Right atrium auricular region (tissue), 2 donors: ENCODE data around the gene POLR2E. TPM values are rescaled to one million over a fixed set of nuclear protein-coding genes. Genes with fewer than 3 reads are reported as not detected.

Experiments
- DNase-seq: peaks from one replicate; pipeline ENCODE4 v3.0.0-alpha.2; 2019; ENCODE audit warnings: low spot score
- H3K27ac ChIP-seq, 2 donors: fragments of 200-600 bp; sonication (generic); 1 replicate in 1 of 2; 2 replicates in 1 of 2; pipeline ENCODE4 v1.5.1; 2016 to 2019
- H3K27me3 ChIP-seq, 2 donors: fragments of 200-600 bp; sonication (generic); one replicate each; pipeline versions ENCODE4 v1.5.1 to v1.6.0; 2017 to 2019
- H3K36me3 ChIP-seq: fragments of 200-600 bp; sonication (generic); one replicate; pipeline ENCODE4 v1.5.1; 2016
- H3K4me1 ChIP-seq, 2 donors: fragments of 200-600 bp; sonication (generic); one replicate each; pipeline versions ENCODE4 v1.5.1 to v1.6.0; 2017 to 2019
- H3K4me3 ChIP-seq, 2 donors: fragments of 200-600 bp; sonication (generic); 1 replicate in 1 of 2; 2 replicates in 1 of 2; pipeline ENCODE4 v1.5.1; 2017 to 2019; ENCODE audit warnings: mild to moderate bottlenecking in 1 of 2, moderate library complexity in 1 of 2
- H3K9me3 ChIP-seq, 2 donors: fragments of 200-600 bp; sonication (generic); one replicate each; pipeline ENCODE4 v1.5.1; 2019
- CTCF ChIP-seq, 2 donors: fragments of 200-600 bp; sonication (generic); IDR thresholded peaks; one replicate each; pipeline ENCODE4 v1.5.1; 2019; ENCODE audit warnings: antibody characterized with exemption in 2 of 2
- total RNA-seq, 2 donors: library from RNA; depleted of rRNA; stranded (reverse); fragments of >200 nt; gene quantifications; one replicate each; pipeline ENCODE4 v1.1.0, GENCODE V29; 2016

POLR2E gene
- total RNA-seq, 2 donors from 2014 or later: 149 to 252 TPM

GRCh38 chr19:1089891-1090290 lies 5.3 kb downstream of the POLR2E start:
- Histone ChIP-seq H3K9me3 (no peaks in the 10 kb centered on the region), H3K27me3 (no peaks in the 10 kb centered on the region), H3K27ac (no peak overlapping the region), H3K4me3 (no peak overlapping the region), H3K36me3 (peaks cover 46% of the 10 kb centered on the region), H3K4me1 (peaks cover 0 to 30% of the 10 kb centered on the region in 2 donors)
- DNase-seq: no peak
- no peak for TF ChIP-seq CTCF (IDR thresholded peaks at IDR 0.05)

GRCh38 chr19:1089126-1089771 lies 5.9 kb downstream of the POLR2E start:
- peaks cover 46% of the 10 kb centered on the region for H3K36me3 ChIP-seq
- H3K9me3 ChIP-seq: no peaks in the 10 kb centered on the region
- peak overlapping the region in 1 of 2 donors; percentile 66 for H3K27ac ChIP-seq
- H3K4me1 ChIP-seq: peaks cover 0 to 25% of the 10 kb centered on the region in 2 donors
- DNase-seq: no peak
- H3K4me3 ChIP-seq: no peak overlapping the region
- TF ChIP-seq CTCF (IDR thresholded peaks at IDR 0.05): no peak
- H3K27me3 ChIP-seq: no peaks in the 10 kb centered on the region

- Histone ChIP-seq H3K27ac (peak overlapping the region; percentile 16 to 66), H3K36me3 (peaks cover 45% of the 10 kb centered on the region), H3K9me3 (no peaks in the 10 kb centered on the region), H3K27me3 (no peaks in the 10 kb centered on the region), H3K4me1 (peaks cover 0 to 18% of the 10 kb centered on the region in 2 donors), H3K4me3 (no peak overlapping the region)
- DNase-seq: peak; percentile 71
- no peak for TF ChIP-seq CTCF (IDR thresholded peaks at IDR 0.05)
These were observed 6.7 kb downstream of the POLR2E start for GRCh38 chr19:1088416-1089010.

GRCh38 chr19:1087813-1088415 lies 7.3 kb downstream of the POLR2E start:
- H3K9me3 ChIP-seq: no peaks in the 10 kb centered on the region
- peak overlapping the region; percentile 16 to 66 for H3K27ac ChIP-seq
- TF ChIP-seq CTCF (IDR thresholded peaks at IDR 0.05): no peak
- DNase-seq: peak; percentile 82
- H3K4me1 ChIP-seq: peaks cover 0 to 18% of the 10 kb centered on the region in 2 donors
- no peak overlapping the region for H3K4me3 ChIP-seq
- peaks cover 40% of the 10 kb centered on the region for H3K36me3 ChIP-seq
- no peaks in the 10 kb centered on the region for H3K27me3 ChIP-seq

- Histone ChIP-seq H3K36me3 (peaks cover 33% of the 10 kb centered on the region), H3K4me3 (no peak overlapping the region), H3K27ac (no peak overlapping the region), H3K4me1 (peaks cover 0 to 31% of the 10 kb centered on the region in 2 donors), H3K27me3 (no peaks in the 10 kb centered on the region), H3K9me3 (no peaks in the 10 kb centered on the region)
- no peak for DNase-seq
- TF ChIP-seq CTCF (IDR thresholded peaks at IDR 0.05): no peak
These were observed 8.6 kb downstream of the POLR2E start for GRCh38 chr19:1086613-1087012.
